Measurements from ENCODE around the gene FBXO27. TPM values are rescaled to one million over a fixed set of nuclear protein-coding genes. Genes with fewer than 3 reads are reported as not detected.

FBXO27 gene
- total RNA-seq, 1 donor from 2014 or later = 20.9 TPM

- intact Hi-C loops (cut with micrococcal nuclease) = no loop called here
- Histone ChIP-seq H3K36me3 (no peaks in the 10 kb centered on the region), H3K27ac (replicated peaks) (no peak overlapping the region), H3K4me1 (no peaks in the 10 kb centered on the region), H3K27me3 (ENCODE audit: low read depth) (peaks cover 31% of the 10 kb centered on the region), H3K9me3 (replicated peaks) (no peaks in the 10 kb centered on the region), H3K4me3 (no peak overlapping the region)
- TF ChIP-seq, protein P1, sequence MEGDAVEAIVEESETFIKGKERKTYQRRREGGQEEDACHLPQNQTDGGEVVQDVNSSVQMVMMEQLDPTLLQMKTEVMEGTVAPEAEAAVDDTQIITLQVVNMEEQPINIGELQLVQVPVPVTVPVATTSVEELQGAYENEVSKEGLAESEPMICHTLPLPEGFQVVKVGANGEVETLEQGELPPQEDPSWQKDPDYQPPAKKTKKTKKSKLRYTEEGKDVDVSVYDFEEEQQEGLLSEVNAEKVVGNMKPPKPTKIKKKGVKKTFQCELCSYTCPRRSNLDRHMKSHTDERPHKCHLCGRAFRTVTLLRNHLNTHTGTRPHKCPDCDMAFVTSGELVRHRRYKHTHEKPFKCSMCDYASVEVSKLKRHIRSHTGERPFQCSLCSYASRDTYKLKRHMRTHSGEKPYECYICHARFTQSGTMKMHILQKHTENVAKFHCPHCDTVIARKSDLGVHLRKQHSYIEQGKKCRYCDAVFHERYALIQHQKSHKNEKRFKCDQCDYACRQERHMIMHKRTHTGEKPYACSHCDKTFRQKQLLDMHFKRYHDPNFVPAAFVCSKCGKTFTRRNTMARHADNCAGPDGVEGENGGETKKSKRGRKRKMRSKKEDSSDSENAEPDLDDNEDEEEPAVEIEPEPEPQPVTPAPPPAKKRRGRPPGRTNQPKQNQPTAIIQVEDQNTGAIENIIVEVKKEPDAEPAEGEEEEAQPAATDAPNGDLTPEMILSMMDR (IDR thresholded peaks at IDR 0.05; ENCODE audit: borderline replicate concordance) = no peak
- no peak for DNase-seq
Measured at GRCh38 chr19:39038098-39038497, 5.7 kb upstream of the FBXO27 start.

GRCh38 chr19:39037194-39037593, 4.8 kb upstream of the FBXO27 start:
- peaks cover 7% of the 10 kb centered on the region for H3K4me1 ChIP-seq
- H3K36me3 ChIP-seq = no peaks in the 10 kb centered on the region
- peaks cover 40% of the 10 kb centered on the region for H3K27me3 ChIP-seq (ENCODE audit: low read depth)
- TF ChIP-seq, protein P1 (IDR thresholded peaks at IDR 0.05; ENCODE audit: borderline replicate concordance) = no peak
- intact Hi-C loops (cut with micrococcal nuclease) = no loop called here
- H3K9me3 ChIP-seq (replicated peaks) = no peaks in the 10 kb centered on the region
- no peak overlapping the region for H3K4me3 ChIP-seq
- DNase-seq = no peak
- H3K27ac ChIP-seq (replicated peaks) = no peak overlapping the region

DNA sequence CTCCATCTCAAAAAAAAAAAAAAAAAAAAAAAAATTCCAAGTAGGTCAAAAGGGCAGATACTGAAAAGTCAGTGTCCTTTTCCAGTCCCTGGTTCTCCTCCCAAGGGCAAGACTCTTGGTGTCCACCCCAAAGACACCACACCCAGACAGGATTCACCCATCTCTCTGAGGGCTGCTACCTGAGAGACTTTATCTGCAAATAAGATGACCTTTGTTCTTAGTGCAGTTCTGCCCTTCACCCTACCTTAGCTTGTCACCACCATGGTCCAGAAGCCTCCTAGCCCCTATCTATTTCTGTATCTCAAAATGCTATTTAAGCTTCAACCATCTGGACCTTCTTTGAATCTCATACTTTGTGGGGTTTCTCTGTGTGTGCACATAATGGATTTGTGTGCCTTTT, 4.2 kb upstream of the FBXO27 start:
- H3K4me3 ChIP-seq = no peak overlapping the region
- peaks cover 14% of the 10 kb centered on the region for H3K4me1 ChIP-seq
- DNase-seq = no peak
- H3K9me3 ChIP-seq (replicated peaks) = no peaks in the 10 kb centered on the region
- intact Hi-C loops (cut with micrococcal nuclease) = no loop called here
- no peaks in the 10 kb centered on the region for H3K36me3 ChIP-seq
- no peak overlapping the region for H3K27ac ChIP-seq (replicated peaks)
- H3K27me3 ChIP-seq (ENCODE audit: low read depth) = peaks cover 46% of the 10 kb centered on the region
- TF ChIP-seq, protein P1 (IDR thresholded peaks at IDR 0.05; ENCODE audit: borderline replicate concordance) = no peak

- Histone ChIP-seq H3K9me3 (replicated peaks) (no peaks in the 10 kb centered on the region), H3K27ac (replicated peaks) (peak overlapping the region; percentile 63), H3K36me3 (peaks cover 2% of the 10 kb centered on the region), H3K4me1 (peaks cover 25% of the 10 kb centered on the region), H3K4me3 (peak overlapping the region; percentile 76), H3K27me3 (ENCODE audit: low read depth) (peaks cover 44% of the 10 kb centered on the region)
- TF ChIP-seq, protein P1 (IDR thresholded peaks at IDR 0.05; ENCODE audit: borderline replicate concordance) = no peak
- peak; percentile 87 for DNase-seq
- intact Hi-C loops (cut with micrococcal nuclease) = no loop called here
Measured at GRCh38 chr19:39031368-39032062, 834 bp downstream of the FBXO27 start.

DNA sequence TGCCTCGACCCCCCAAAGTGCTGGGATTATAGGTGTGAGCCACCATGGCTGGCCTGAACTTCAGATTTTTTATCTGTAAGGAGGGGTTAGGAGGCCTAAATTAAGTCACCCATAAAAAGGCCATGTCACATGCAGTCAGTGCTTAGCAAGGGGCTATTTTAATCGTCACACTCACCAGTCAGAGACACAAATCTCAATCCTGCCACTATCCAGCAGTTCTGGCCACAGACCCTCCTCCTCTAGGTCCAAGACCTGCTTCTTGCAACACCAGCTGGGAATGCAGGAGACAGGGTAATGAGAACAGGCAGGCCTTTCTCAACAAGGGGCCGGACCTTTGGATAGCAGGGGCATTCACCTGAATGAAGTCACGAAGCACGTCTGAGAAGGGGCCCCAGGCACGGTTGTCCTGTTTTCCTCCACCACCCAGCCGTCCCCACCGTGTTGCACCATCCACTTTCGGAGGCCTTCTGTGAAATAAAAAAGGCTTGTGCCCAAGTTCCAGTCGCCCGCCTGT, 1.4 kb downstream of the FBXO27 start:
- intact Hi-C loops (cut with micrococcal nuclease) = no loop called here
- Histone ChIP-seq H3K27ac (replicated peaks) (peak overlapping the region; percentile 63), H3K36me3 (peaks cover 2% of the 10 kb centered on the region), H3K4me3 (peak overlapping the region; percentile 76), H3K9me3 (replicated peaks) (no peaks in the 10 kb centered on the region), H3K27me3 (ENCODE audit: low read depth) (peaks cover 44% of the 10 kb centered on the region), H3K4me1 (peaks cover 25% of the 10 kb centered on the region)
- TF ChIP-seq, protein P1 (IDR thresholded peaks at IDR 0.05; ENCODE audit: borderline replicate concordance) = no peak
- no peak for DNase-seq
